Subcutaneous adipose tissue (tissue), 4 donors: ENCODE data around the gene TSHR. TPM values are rescaled to one million over a fixed set of nuclear protein-coding genes. Genes with fewer than 3 reads are reported as not detected.

Experiments used
- CTCF ChIP-seq: fragments of 450-650 bp; IDR thresholded peaks from one replicate; pipeline ENCODE4 v1.5.1; 2016; ENCODE audit warnings: low read depth, mild to moderate bottlenecking, control low read depth, antibody characterized with exemption, moderate library complexity
- total RNA-seq, 4 donors: library from RNA; depleted of rRNA; stranded (reverse); fragments of >200 nt; gene quantifications; one replicate each; pipeline ENCODE4 v1.1.0, GENCODE V29; 2016

TSHR gene
- total RNA-seq, 4 donors from 2014 or later = 0.34 to 1.7 TPM; not detected in 2

DNA sequence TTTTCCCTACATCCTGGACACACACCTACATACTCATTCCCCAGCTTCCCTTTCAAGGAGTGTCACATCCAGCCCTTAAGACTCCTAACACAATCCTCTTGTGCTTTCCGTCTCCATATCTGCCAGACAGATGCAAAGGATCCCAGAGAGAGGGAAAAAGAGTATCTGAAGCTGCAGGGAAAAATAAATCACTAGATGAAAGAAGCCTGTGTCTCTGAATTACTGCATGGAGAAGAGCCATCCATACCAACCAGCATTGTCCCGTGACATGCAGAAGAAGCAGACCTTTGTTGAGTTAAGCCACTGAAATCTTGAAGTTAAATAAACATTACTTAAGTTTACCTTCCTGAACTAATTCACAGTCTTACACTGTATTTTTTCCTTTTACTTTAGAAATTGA lies 210.7 kb downstream of the TSHR start:
- TF ChIP-seq CTCF = no peak

DNA sequence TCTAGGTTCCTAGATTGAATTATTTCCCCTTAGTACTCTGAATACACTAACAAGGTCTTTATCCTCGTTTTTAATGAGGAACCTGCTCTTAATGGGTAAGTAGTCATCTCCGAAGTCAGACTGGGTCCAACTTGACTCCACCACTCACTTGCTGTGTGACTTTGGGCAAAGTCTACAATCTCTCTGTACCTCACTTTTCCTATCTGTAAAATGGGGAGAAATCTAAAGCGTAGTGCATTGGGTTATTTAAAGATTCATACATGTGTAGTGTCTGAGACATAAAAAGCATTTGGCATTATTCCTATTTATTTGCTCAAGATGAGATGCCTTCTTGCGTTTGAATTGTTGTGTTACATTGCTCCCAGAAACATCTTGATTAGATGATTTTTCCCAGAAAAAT lies 213.8 kb downstream of the TSHR start:
- TF ChIP-seq CTCF = no peak

DNA sequence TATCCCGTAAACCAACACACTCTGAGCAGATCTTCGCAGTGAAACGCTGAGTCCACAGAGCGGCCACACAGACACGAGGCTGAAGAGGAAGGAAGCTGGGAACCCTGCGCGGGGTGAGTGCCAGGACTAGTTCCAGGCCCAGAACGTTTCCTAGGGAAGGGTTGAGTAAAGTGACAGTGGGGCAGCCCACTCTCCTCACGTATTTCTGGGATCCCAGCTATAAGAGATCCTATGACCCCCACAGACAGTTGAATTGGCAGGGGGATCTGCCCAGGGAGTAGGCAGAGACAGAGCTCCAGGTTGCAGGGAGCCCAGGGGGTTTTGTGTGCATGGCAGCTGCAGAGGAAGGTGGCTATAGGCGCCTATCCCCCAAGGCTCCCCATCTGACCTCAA lies 214.3 kb downstream of the TSHR start:
- TF ChIP-seq CTCF = no peak

- no peak for TF ChIP-seq CTCF
These were observed 214.8 kb downstream of the TSHR start for GRCh38 chr14:81170104-81170828.

- TF ChIP-seq CTCF = no peak
These were observed 215.4 kb downstream of the TSHR start for GRCh38 chr14:81170829-81171195.

DNA sequence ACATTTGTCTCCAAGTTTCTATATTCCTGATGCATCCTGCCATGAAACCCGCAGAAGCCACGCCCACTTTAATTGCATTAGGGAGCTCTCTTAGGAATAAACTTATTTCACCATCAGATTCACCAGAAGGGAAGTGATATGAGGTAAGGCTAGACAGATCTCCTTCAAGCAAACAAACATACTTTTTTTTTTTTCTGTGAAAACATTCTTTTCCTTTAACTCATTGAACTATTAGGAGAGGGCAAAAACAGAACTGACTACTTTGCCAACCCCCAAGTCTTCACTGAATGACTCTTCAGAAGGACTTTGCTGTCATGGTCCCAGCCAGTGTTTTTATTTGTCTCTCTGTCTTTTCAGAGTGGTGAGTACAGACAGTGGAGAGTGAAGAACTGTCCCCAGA lies 216.9 kb downstream of the TSHR start:
- no peak for TF ChIP-seq CTCF

GRCh38 chr14:81172881-81173280 lies 217.5 kb downstream of the TSHR start:
- TF ChIP-seq CTCF = no peak
